H1 (cell line): ENCODE results near the gene CFL2. TPM values are rescaled to one million over a fixed set of nuclear protein-coding genes. Genes with fewer than 3 reads are reported as not detected.

Source experiments
- CTCF ChIA-PET: fragments of 300-600 bp; sonication (Branson Sonifier 250); formaldehyde crosslinking; loops from one replicate; lab custom pipeline; 2021; ENCODE audit not compliant: partially characterized antibody; lab: Charles Lee
- POLR2A ChIA-PET: fragments of 300-600 bp; sonication (Branson Sonifier 250); formaldehyde crosslinking; loops from one replicate; lab custom pipeline; 2021; ENCODE audit warnings: inconsistent platforms; ENCODE audit not compliant: partially characterized antibody; lab: Charles Lee
- DNase-seq, 2 experiments: peaks; one replicate each; pipeline versions ENCODE4 v3.0.0 to v3.0.0-alpha.2; 2010 to 2022; ENCODE audit warnings: low spot score in 2 of 2, low read depth in 1 of 2, mixed read lengths in 1 of 2
- FAIRE-seq: peaks from 2 replicates; lab custom pipeline; 2011; peaks lifted over from hg19 to GRCh38; lab: Jason Lieb, UNC
- H2AFZ ChIP-seq: 2 replicates; pipeline ENCODE4 v1.8.1; 2012; ENCODE audit warnings: low read length, inconsistent platforms
- H2AK5ac ChIP-seq: 2 replicates; pipeline ENCODE4 v1.6.1; 2013; ENCODE audit warnings: low read depth, low read length
- H2BK120ac ChIP-seq: replicated peaks from 2 replicates; pipeline ENCODE3; 2013; ENCODE audit warnings: low read depth, low read length, inconsistent platforms
- H2BK12ac ChIP-seq: 2 replicates; pipeline ENCODE4 v1.6.1; 2013; ENCODE audit warnings: low read depth, low read length
- H2BK15ac ChIP-seq: 2 replicates; pipeline ENCODE4 v1.6.1; 2013; ENCODE audit warnings: low read length
- H2BK20ac ChIP-seq: 2 replicates; pipeline ENCODE4 v1.6.1; 2013; ENCODE audit warnings: low read length
- H2BK5ac ChIP-seq: 2 replicates; pipeline ENCODE4 v1.6.1; 2013; ENCODE audit warnings: low read depth, low read length
- H3K14ac ChIP-seq: 2 replicates; pipeline ENCODE4 v1.6.1; 2013; ENCODE audit warnings: inconsistent platforms; ENCODE audit not compliant: insufficient read length
- H3K18ac ChIP-seq: 2 replicates; pipeline ENCODE4 v1.6.1; 2013; ENCODE audit warnings: low read length; ENCODE audit errors: extremely low read depth
- H3K23ac ChIP-seq: 2 replicates; pipeline ENCODE4 v1.6.1; 2013; ENCODE audit warnings: inconsistent platforms; ENCODE audit not compliant: insufficient read length
- H3K23me2 ChIP-seq: 2 replicates; pipeline ENCODE4 v1.6.1; 2013; ENCODE audit warnings: low read depth, low read length
- H3K27ac ChIP-seq: 2 replicates; pipeline ENCODE4 v1.6.1; 2011; ENCODE audit warnings: low read depth, low read length, inconsistent platforms
- H3K27me3 ChIP-seq, 4 experiments: replicated peaks in 1 of 4; 1 replicate in 1 of 4; 2 replicates in 3 of 4; pipeline versions ENCODE4 v1.6.1 to v1.8.1; 2011 to 2013; ENCODE audit warnings: low read length in 3 of 4, mild to moderate bottlenecking in 3 of 4, inconsistent platforms in 2 of 4, mixed read lengths in 2 of 4, moderate library complexity in 1 of 4; ENCODE audit not compliant: control insufficient read depth in 3 of 4, insufficient read depth in 3 of 4; ENCODE audit errors: extremely low read depth in 1 of 4
- H3K36me3 ChIP-seq, 4 experiments: 2 replicates each; pipeline versions ENCODE4 v1.6.1 to v1.8.1; 2011 to 2013; ENCODE audit warnings: mild to moderate bottlenecking in 4 of 4, low read length in 3 of 4, moderate library complexity in 2 of 4, control low read depth in 1 of 4, inconsistent platforms in 1 of 4; ENCODE audit not compliant: insufficient read depth in 4 of 4, control insufficient read depth in 2 of 4
- H3K4ac ChIP-seq: replicated peaks from 2 replicates; pipeline ENCODE3; 2013; ENCODE audit warnings: low read length, low read depth, mixed read lengths, inconsistent platforms; ENCODE audit not compliant: insufficient read length
- H3K4me1 ChIP-seq, 4 experiments: replicated peaks in 1 of 4; 1 replicate in 1 of 4; 2 replicates in 3 of 4; pipeline versions ENCODE4 v1.6.1 to v1.8.1; 2011 to 2013; ENCODE audit warnings: low read length in 3 of 4, inconsistent platforms in 2 of 4, mixed read lengths in 1 of 4; ENCODE audit not compliant: insufficient read depth in 4 of 4, control insufficient read depth in 3 of 4
- H3K4me2 ChIP-seq, 2 experiments: 2 replicates each; pipeline versions ENCODE4 v1.6.1 to v1.8.1; 2011 to 2013; ENCODE audit warnings: low read depth in 2 of 2, low read length in 2 of 2, control low read depth in 1 of 2, inconsistent platforms in 1 of 2, mild to moderate bottlenecking in 1 of 2; ENCODE audit not compliant: insufficient read depth in 1 of 2
- H3K4me3 ChIP-seq, 4 experiments: fragments of 200-600, 300-600 bp in 1 of 4; sonication (generic), shearing (Covaris generic), sonication (Bioruptor Twin) in 1 of 4; 2 replicates each; pipeline versions ENCODE4 v1.5.1 to v1.8.1; 2011 to 2016; ENCODE audit warnings: low read length in 4 of 4, low read depth in 3 of 4, control low read depth in 2 of 4, inconsistent platforms in 2 of 4, mild to moderate bottlenecking in 2 of 4, mixed read lengths in 1 of 4, moderate library complexity in 1 of 4; ENCODE audit not compliant: insufficient read depth in 2 of 4; ENCODE audit errors: extremely low read depth in 1 of 4
- H3K56ac ChIP-seq: replicated peaks from 2 replicates; pipeline ENCODE3; 2013; ENCODE audit warnings: low read depth, mild to moderate bottlenecking, mixed read lengths, low read length, inconsistent platforms; ENCODE audit not compliant: insufficient read length
- H3K79me1 ChIP-seq: 2 replicates; pipeline ENCODE4 v1.6.1; 2013; ENCODE audit warnings: low read depth, low read length, control low read depth
- H3K79me2 ChIP-seq, 2 experiments: 2 replicates each; pipeline versions ENCODE4 v1.6.1 to v1.8.1; 2012 to 2013; ENCODE audit warnings: low read length in 2 of 2, mild to moderate bottlenecking in 2 of 2, inconsistent platforms in 1 of 2; ENCODE audit not compliant: insufficient read depth in 2 of 2, control insufficient read depth in 1 of 2
- H3K9ac ChIP-seq, 4 experiments: replicated peaks in 1 of 4; 1 replicate in 1 of 4; 2 replicates in 3 of 4; pipeline versions ENCODE4 v1.6.1 to v1.8.1; 2011 to 2013; ENCODE audit warnings: low read depth in 3 of 4, low read length in 3 of 4, control low read depth in 2 of 4, mild to moderate bottlenecking in 2 of 4, moderate library complexity in 2 of 4, inconsistent platforms in 1 of 4; ENCODE audit errors: extremely low read depth in 1 of 4
- H3K9me3 ChIP-seq, 2 experiments: 2 replicates each; pipeline versions ENCODE4 v1.6.1 to v1.8.1; 2012 to 2013; ENCODE audit warnings: mild to moderate bottlenecking in 2 of 2, moderate library complexity in 2 of 2, control low read depth in 1 of 2, inconsistent platforms in 1 of 2, low read depth in 1 of 2, low read length in 1 of 2, mixed read lengths in 1 of 2; ENCODE audit not compliant: insufficient read depth in 2 of 2
- H4K20me1 ChIP-seq, 2 experiments: replicated peaks in 1 of 2; 2 replicates each; pipeline versions ENCODE3 to v1.8.1; 2011 to 2013; ENCODE audit warnings: inconsistent platforms in 2 of 2, low read length in 2 of 2, mild to moderate bottlenecking in 1 of 2; ENCODE audit not compliant: insufficient read depth in 2 of 2, control insufficient read depth in 1 of 2
- H4K5ac ChIP-seq: 2 replicates; pipeline ENCODE4 v1.6.1; 2013; ENCODE audit warnings: low read length, low read depth, mixed read lengths, inconsistent platforms; ENCODE audit not compliant: insufficient read length
- H4K8ac ChIP-seq: 2 replicates; pipeline ENCODE4 v1.8.0; 2013; ENCODE audit warnings: mild to moderate bottlenecking, moderate library complexity, low read length, inconsistent platforms; ENCODE audit not compliant: insufficient read depth; ENCODE audit errors: extremely low read depth
- H4K91ac ChIP-seq: replicated peaks from 2 replicates; pipeline ENCODE3; 2013; ENCODE audit warnings: low read length, mixed read lengths, inconsistent platforms; ENCODE audit not compliant: insufficient read length
- ATF3 ChIP-seq: IDR thresholded peaks from 2 replicates; pipeline ENCODE4 v1.6.1; 2011; ENCODE audit warnings: low read depth, mild to moderate bottlenecking, low read length; ENCODE audit not compliant: insufficient read depth
- CEBPB ChIP-seq: IDR thresholded peaks from 2 replicates; pipeline ENCODE4 v1.6.1; 2012; ENCODE audit warnings: low read depth, low read length
- CTBP2 ChIP-seq: IDR thresholded peaks from 2 replicates; pipeline ENCODE4 v1.7.0; 2011; ENCODE audit warnings: borderline replicate concordance, mild to moderate bottlenecking, moderate library complexity, mixed read lengths, low read length; ENCODE audit not compliant: insufficient read depth, insufficient read length
- JUN ChIP-seq: IDR thresholded peaks from 2 replicates; pipeline ENCODE4 v1.6.1; 2011; ENCODE audit warnings: low read depth, mild to moderate bottlenecking, improper control_type of control experiment, low read length
- RNF2 ChIP-seq: fragments of 200-900, 300-1000 bp; sonication (generic); IDR thresholded peaks from 2 replicates; pipeline ENCODE4 v1.7.1; 2016; ENCODE audit warnings: borderline replicate concordance, low read depth, mild to moderate bottlenecking, antibody characterized with exemption, low read length; ENCODE audit not compliant: poor library complexity, severe bottlenecking; ENCODE audit errors: missing control alignments
- SP4 ChIP-seq: IDR thresholded peaks from 2 replicates; pipeline ENCODE4 v1.6.1; 2012; ENCODE audit warnings: low read length, inconsistent platforms
- SUZ12 ChIP-seq: fragments of 200-600 bp; sonication (generic); IDR thresholded peaks from 2 replicates; pipeline ENCODE4 v1.6.1; 2012; ENCODE audit warnings: mild to moderate bottlenecking, inconsistent platforms, low read length, moderate library complexity, mixed read lengths
- WGBS, 2 experiments: shearing (Covaris generic) in 1 of 2; methylation state at CpG; one replicate each; pipeline versions ENCODE4 v1.1.6 to v1.1.7; 2013 to 2015; ENCODE audit warnings: low lambda C conversion rate in 2 of 2, mixed read lengths in 2 of 2, inconsistent platforms in 1 of 2, low coverage in 1 of 2, missing lambda C conversion rate in 1 of 2; ENCODE audit not compliant: insufficient replicate concordance in 2 of 2, insufficient coverage in 1 of 2, insufficient read length in 1 of 2; ENCODE audit errors: extremely low coverage in 1 of 2, missing lambda C conversion rate in 1 of 2; 5-methylcytosine and 5-hydroxymethylcytosine counted together
- polyA plus RNA-seq, 7 experiments: library from polyadenylated mRNA; depleted of rRNA in 3 of 7; stranded (reverse) in 5 of 7; unstranded in 2 of 7; fragments of >200 nt in 5 of 7; fragments of 200-250 nt in 2 of 7; gene quantifications; 1 replicate in 5 of 7; 2 replicates in 1 of 7; 4 replicates in 1 of 7; pipeline versions ENCODE4 v1.2.1 to v1.2.3, GENCODE V29; 2011 to 2013; ENCODE audit warnings: missing spikeins in 2 of 7, mixed read lengths in 2 of 7
- total RNA-seq: library from RNA; stranded (reverse); fragmentation: NEBNext Ultra II Directional; extraction: Animal tissue kit (Norgen Biotek cat#: 25700); gene quantifications from 2 replicates; pipeline ENCODE4 v1.2.1, GENCODE V29; 2021

The CFL2 gene
- total and polyA plus RNA-seq, 2 of the 8 experiments (the other 6 are each of a cell fraction or from before 2014, with no cell fraction given) = 9.7 to 20.5 TPM

GRCh38 chr14:34710006-34710405 lies 4.4 kb downstream of the CFL2 start:
- H3K23me2 ChIP-seq = peaks cover 3% of the 10 kb centered on the region
- H3K18ac ChIP-seq = no peak overlapping the region
- no peak overlapping the region for H3K27ac ChIP-seq
- peaks cover 0 to 14% (median 2%) of the 10 kb centered on the region in 4 experiments; a peak in 2 of 8 replicates for H3K36me3 ChIP-seq
- CTCF ChIA-PET = interaction anchor here (1.0 to 2.8 kb wide), 3 partner anchors 13 to 24 kb away, joined by 3 to 11 read pairs (median 6); no protein-coding TSS in a partner anchor
- H3K79me2 ChIP-seq = peaks cover 0 to 7% of the 10 kb centered on the region in 2 experiments; a peak in 2 of 4 replicates
- H3K9ac ChIP-seq = no peak overlapping the region
- no peak overlapping the region for H3K23ac ChIP-seq
- no peak overlapping the region for H2BK20ac ChIP-seq
- H3K4ac ChIP-seq = no peak overlapping the region
- H3K9me3 ChIP-seq = no peaks in the 10 kb centered on the region
- H3K4me1 ChIP-seq = no peaks in the 10 kb centered on the region
- no peaks in the 10 kb centered on the region for H3K79me1 ChIP-seq
- no peaks in the 10 kb centered on the region for H3K27me3 ChIP-seq
- POLR2A ChIA-PET = interaction anchor here (1.0 to 1.7 kb wide), 3 partner anchors 10 to 17 kb away, joined by 3 to 4 read pairs (median 4); no protein-coding TSS in a partner anchor
- H2BK120ac ChIP-seq = no peak overlapping the region
- H4K8ac ChIP-seq = no peak overlapping the region
- H3K56ac ChIP-seq = no peak overlapping the region
- no peak overlapping the region for H3K4me3 ChIP-seq
- no peak overlapping the region for H2BK15ac ChIP-seq
- H3K4me2 ChIP-seq = no peak overlapping the region
- 83% methylated on average over 1 of the region's 1 CpG; no CpG with 5 or more reads in 1 of the 2 experiments for WGBS, 2 experiments
- FAIRE-seq = no peak
- H3K14ac ChIP-seq = no peak overlapping the region
- no peak for DNase-seq
- H2AK5ac ChIP-seq = no peak overlapping the region
- no peaks in the 10 kb centered on the region for H4K20me1 ChIP-seq
- no peak overlapping the region for H4K5ac ChIP-seq
- H2BK5ac ChIP-seq = no peak overlapping the region
- H2AFZ ChIP-seq = no peak overlapping the region
- H4K91ac ChIP-seq = no peak overlapping the region
- H2BK12ac ChIP-seq = no peak overlapping the region
- TF ChIP-seq SUZ12 (no peak), JUN (no peak), CEBPB (no peak), SP4 (no peak), RNF2 (no peak), ATF3 (no peak), CTBP2 (no peak)
